WERI-Rb-1 (cell line): ENCODE measurements around the gene EHBP1.
A peak's percentile ranks its signal among the peaks of the same experiment; 100 is the strongest.

Experiments
- DNase-seq: peaks from one replicate; pipeline ENCODE4 v3.0.0-alpha.2; 2020
- H3K27ac ChIP-seq: fragments of 250-450 bp; sonication (Bioruptor Pico); 2 replicates; pipeline ENCODE4 v1.5.1; 2020; ENCODE audit warnings: mild to moderate bottlenecking, moderate library complexity
- H3K27me3 ChIP-seq: fragments of 250-450 bp; sonication (Bioruptor Pico); 2 replicates; pipeline ENCODE4 v1.5.1; 2021; ENCODE audit warnings: mild to moderate bottlenecking, low read depth, moderate library complexity; ENCODE audit not compliant: insufficient read depth, severe bottlenecking
- H3K36me3 ChIP-seq: fragments of 250-450 bp; sonication (Bioruptor Pico); 2 replicates; pipeline ENCODE4 v1.5.1; 2020; ENCODE audit warnings: mild to moderate bottlenecking, moderate library complexity
- H3K4me3 ChIP-seq: 2 replicates; pipeline ENCODE4 v1.5.1; 2011; ENCODE audit warnings: low read depth, mild to moderate bottlenecking, control low read depth, low read length
- H3K9me3 ChIP-seq: fragments of 250-450 bp; sonication (Bioruptor Pico); 2 replicates; pipeline ENCODE4 v1.5.1; 2021; ENCODE audit warnings: mild to moderate bottlenecking, moderate library complexity; ENCODE audit not compliant: severe bottlenecking
- CTCF ChIP-seq: IDR thresholded peaks from 2 replicates; pipeline ENCODE4 v1.5.1; 2011; ENCODE audit warnings: low read depth, mild to moderate bottlenecking, control low read depth, inconsistent platforms, low read length

EHBP1 gene

GRCh38 chr2:62775367-62775668, 69.8 kb downstream of the EHBP1 start:
- Histone ChIP-seq H3K27me3 (no peaks in the 10 kb centered on the region), H3K36me3 (no peaks in the 10 kb centered on the region), H3K27ac (no peak overlapping the region), H3K9me3 (no peaks in the 10 kb centered on the region), H3K4me3 (no peak overlapping the region)
- TF ChIP-seq CTCF, result no peak
- DNase-seq, result no peak

GRCh38 chr2:62783679-62784078, 78.2 kb downstream of the EHBP1 start:
- TF ChIP-seq CTCF, result no peak
- Histone ChIP-seq H3K4me3 (no peak overlapping the region), H3K27ac (no peak overlapping the region), H3K27me3 (no peaks in the 10 kb centered on the region), H3K36me3 (no peaks in the 10 kb centered on the region), H3K9me3 (no peaks in the 10 kb centered on the region)
- no peak for DNase-seq

GRCh38 chr2:62784341-62784740, 78.8 kb downstream of the EHBP1 start:
- TF ChIP-seq CTCF, result no peak
- no peak for DNase-seq
- Histone ChIP-seq H3K36me3 (no peaks in the 10 kb centered on the region), H3K4me3 (no peak overlapping the region), H3K27ac (no peak overlapping the region), H3K9me3 (no peaks in the 10 kb centered on the region), H3K27me3 (no peaks in the 10 kb centered on the region)

- H3K36me3 ChIP-seq, result no peaks in the 10 kb centered on the region
- no peaks in the 10 kb centered on the region for H3K27me3 ChIP-seq
- no peak overlapping the region for H3K4me3 ChIP-seq
- H3K27ac ChIP-seq, result no peak overlapping the region
- H3K9me3 ChIP-seq, result no peaks in the 10 kb centered on the region
- no peak for TF ChIP-seq CTCF
- DNase-seq, result no peak
These were observed 79.7 kb downstream of the EHBP1 start for GRCh38 chr2:62785216-62785615.

GRCh38 chr2:62785810-62786597, 80.5 kb downstream of the EHBP1 start:
- Histone ChIP-seq H3K27ac (no peak overlapping the region), H3K9me3 (no peaks in the 10 kb centered on the region), H3K4me3 (no peak overlapping the region), H3K36me3 (no peaks in the 10 kb centered on the region), H3K27me3 (no peaks in the 10 kb centered on the region)
- TF ChIP-seq CTCF, result no peak
- no peak for DNase-seq

- Histone ChIP-seq H3K9me3 (no peaks in the 10 kb centered on the region), H3K27me3 (no peaks in the 10 kb centered on the region), H3K36me3 (no peaks in the 10 kb centered on the region), H3K27ac (no peak overlapping the region), H3K4me3 (no peak overlapping the region)
- peak; percentile 17; the same call in 1 of the 2 replicates for TF ChIP-seq CTCF
- no peak for DNase-seq
These were observed 81.9 kb downstream of the EHBP1 start for GRCh38 chr2:62787386-62787785.
